ENCODE results near the gene PLA2G2A. TPM values are rescaled to one million over a fixed set of nuclear protein-coding genes. Genes with fewer than 3 reads are reported as not detected.

Gene PLA2G2A
- total and polyA plus RNA-seq, 9 donors, result 23.0 to 819 (median 143) TPM

GRCh38 chr1:19981507-19982312 is 2.3 kb upstream of the PLA2G2A start:
- no peak for TF ChIP-seq CTCF (IDR thresholded peaks at IDR 0.05)
- TF ChIP-seq EP300 (IDR thresholded peaks at IDR 0.05), result peak; percentile 61
- TF ChIP-seq POLR2A (IDR thresholded peaks at IDR 0.05), result peak; percentile 48
- Histone ChIP-seq H3K27ac (peak overlapping the region; percentile 60 to 95), H3K4me1 (ENCODE audit: insufficient read depth) (peaks cover 24% of the 10 kb centered on the region), H3K36me3 (no peaks in the 10 kb centered on the region), H3K27me3 (no peaks in the 10 kb centered on the region), H3K9me3 (no peaks in the 10 kb centered on the region), H3K4me3 (no peak overlapping the region)
- DNase-seq, result peak; percentile 52 to 78 (median 75)
- intact Hi-C loops (cut with DNase I), result no loop called here
- 10 to 31% (median 13%) methylated on average over 12 of the region's 12 CpGs for WGBS, 3 donors

DNA sequence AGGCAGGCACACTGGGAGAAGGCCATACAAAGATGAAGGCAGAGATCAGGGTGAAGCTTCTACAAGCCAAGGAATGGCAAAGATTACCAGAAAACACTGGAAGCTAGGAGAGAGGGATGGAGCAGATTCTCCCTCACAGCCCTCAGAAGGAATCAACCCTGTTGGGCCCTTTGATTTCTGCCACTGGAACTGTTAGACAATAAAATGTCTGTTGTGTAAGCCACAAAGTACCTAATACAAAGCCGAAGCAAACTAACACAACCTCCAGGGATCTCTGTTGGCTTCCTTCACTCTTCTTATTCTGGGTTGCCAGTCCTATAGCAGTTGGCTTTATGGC is 1.7 kb upstream of the PLA2G2A start:
- WGBS, 3 donors, result 37 to 51% (median 50%) methylated on average over 1 of the region's 1 CpG
- H3K9me3 ChIP-seq, result no peaks in the 10 kb centered on the region
- no peak overlapping the region for H3K4me3 ChIP-seq
- TF ChIP-seq EP300 (IDR thresholded peaks at IDR 0.05) (no peak), POLR2A (IDR thresholded peaks at IDR 0.05) (no peak), CTCF (IDR thresholded peaks at IDR 0.05) (no peak)
- peaks cover 26% of the 10 kb centered on the region for H3K4me1 ChIP-seq (ENCODE audit: insufficient read depth)
- intact Hi-C loops (cut with DNase I), result no loop called here
- H3K27ac ChIP-seq, result peak overlapping the region; percentile 60 to 95
- no peaks in the 10 kb centered on the region for H3K27me3 ChIP-seq
- DNase-seq, result no peak
- H3K36me3 ChIP-seq, result no peaks in the 10 kb centered on the region

DNA sequence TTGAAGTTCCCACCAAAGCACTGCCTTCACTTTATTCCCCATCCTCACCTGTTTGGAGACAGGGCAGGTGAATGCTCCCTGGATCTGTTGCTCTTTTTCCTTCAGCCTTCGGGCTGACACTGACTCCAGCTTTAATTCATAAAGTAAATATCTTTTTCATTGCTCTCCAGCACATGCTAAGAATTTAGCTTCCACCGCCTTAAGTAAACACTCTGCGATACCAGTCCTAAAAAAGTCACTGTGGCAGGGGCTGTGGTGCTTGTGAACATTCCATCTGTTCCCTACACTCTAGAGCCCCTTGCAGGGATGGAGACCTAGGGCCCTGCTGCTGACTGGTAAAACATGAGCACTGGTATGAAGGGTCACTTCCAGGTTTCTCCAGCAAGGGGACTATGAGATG is 896 bp upstream of the PLA2G2A start:
- H3K27ac ChIP-seq, result peak overlapping the region; percentile 60 to 95
- no peak for TF ChIP-seq POLR2A (IDR thresholded peaks at IDR 0.05)
- no peak for TF ChIP-seq CTCF (IDR thresholded peaks at IDR 0.05)
- no peak for TF ChIP-seq EP300 (IDR thresholded peaks at IDR 0.05)
- H3K9me3 ChIP-seq, result no peaks in the 10 kb centered on the region
- H3K27me3 ChIP-seq, result no peaks in the 10 kb centered on the region
- H3K4me3 ChIP-seq, result no peak overlapping the region
- DNase-seq, result no peak
- H3K36me3 ChIP-seq, result no peaks in the 10 kb centered on the region
- peaks cover 30% of the 10 kb centered on the region for H3K4me1 ChIP-seq (ENCODE audit: insufficient read depth)
- intact Hi-C loops (cut with DNase I), result no loop called here
- WGBS, 3 donors, result 38 to 71% (median 41%) methylated on average over 3 of the region's 3 CpGs

DNA sequence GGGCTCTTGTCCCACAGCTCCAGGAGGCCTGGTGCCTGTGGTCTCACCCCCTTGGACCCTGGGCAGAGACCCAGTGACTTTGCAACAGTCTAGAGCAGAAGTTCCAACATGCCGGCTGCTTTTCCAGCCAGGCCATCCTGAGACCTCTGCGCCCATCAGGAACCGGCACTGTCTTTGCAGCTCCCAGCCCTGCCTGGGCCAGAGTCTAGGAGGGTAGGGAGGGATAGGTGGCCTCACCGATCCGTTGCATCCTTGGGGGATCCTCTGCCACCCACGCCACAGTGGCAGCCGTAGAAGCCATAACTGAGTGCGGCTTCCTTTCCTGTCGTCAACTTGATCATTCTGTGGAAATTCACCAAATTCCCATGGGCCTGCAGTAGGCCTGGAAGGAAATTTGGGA is 1.3 kb downstream of the PLA2G2A start:
- intact Hi-C loops (cut with DNase I), result loop anchor here in 1 of 4 donors (10.0 kb wide), 1 partner anchor 57 kb away; no protein-coding TSS in a partner anchor
- H3K27me3 ChIP-seq, result no peaks in the 10 kb centered on the region
- no peak overlapping the region for H3K4me3 ChIP-seq
- H3K4me1 ChIP-seq (ENCODE audit: insufficient read depth), result peaks cover 37% of the 10 kb centered on the region
- no peaks in the 10 kb centered on the region for H3K36me3 ChIP-seq
- no peak for TF ChIP-seq CTCF (IDR thresholded peaks at IDR 0.05)
- TF ChIP-seq EP300 (IDR thresholded peaks at IDR 0.05), result no peak
- no peak for TF ChIP-seq POLR2A (IDR thresholded peaks at IDR 0.05)
- no peaks in the 10 kb centered on the region for H3K9me3 ChIP-seq
- peak overlapping the region in 1 of 2 donors; percentile 95 for H3K27ac ChIP-seq
- DNase-seq, result no peak
- WGBS, 3 donors, result 82 to 96% (median 91%) methylated on average over 8 to 9 of the region's 9 CpGs
